Natural killer cell (primary cell): ENCODE measurements around the gene PGF. TPM values are rescaled to one million over a fixed set of nuclear protein-coding genes. Genes with fewer than 3 reads are reported as not detected.

Source experiments
- ATAC-seq, 3 donors: fragments of 150-1000 bp in 2 of 3; fragments of 200-7000 bp in 1 of 3; cut with Tn5 transposase; 1 replicate in 1 of 3; 2 replicates in 2 of 3; pipeline ENCODE4 v1.10.0; 2021; ENCODE audit warnings: mild to moderate bottlenecking in 2 of 3, moderate library complexity in 2 of 3
- DNase-seq, 2 donors: peaks; one replicate each; pipeline versions ENCODE4 v3.0.0 to v3.0.0-alpha.2; 2013 to 2021; ENCODE audit warnings: mixed read lengths in 1 of 2
- H3K27ac ChIP-seq: one replicate; pipeline ENCODE4 v1.5.1; 2013; ENCODE audit warnings: mild to moderate bottlenecking, low read length
- H3K27me3 ChIP-seq: one replicate; pipeline ENCODE4 v1.6.1; 2013; ENCODE audit warnings: low read length; ENCODE audit not compliant: control insufficient read depth, insufficient read depth
- H3K36me3 ChIP-seq: one replicate; pipeline ENCODE4 v1.6.1; 2013; ENCODE audit warnings: low read length; ENCODE audit not compliant: control insufficient read depth, insufficient read depth
- H3K4me1 ChIP-seq: one replicate; pipeline ENCODE4 v1.6.1; 2013; ENCODE audit warnings: low read length; ENCODE audit not compliant: control insufficient read depth, insufficient read depth
- H3K4me3 ChIP-seq: one replicate; pipeline ENCODE4 v1.5.1; 2013; ENCODE audit warnings: low read length
- H3K9me3 ChIP-seq: one replicate; pipeline ENCODE4 v1.6.1; 2013; ENCODE audit warnings: low read length; ENCODE audit not compliant: control insufficient read depth, insufficient read depth
- H3K27ac Mint-ChIP-seq, 2 donors: one replicate each; pipeline ENCODE4 v1.8.0; 2022; ENCODE audit warnings: mild to moderate bottlenecking in 2 of 2, mixed read lengths in 2 of 2, moderate library complexity in 1 of 2
- H3K27me3 Mint-ChIP-seq, 2 donors: one replicate each; pipeline ENCODE4 v1.8.0; 2022; ENCODE audit warnings: low read depth in 2 of 2, mixed read lengths in 2 of 2
- H3K36me3 Mint-ChIP-seq: one replicate; pipeline ENCODE4 v1.8.0; 2022; ENCODE audit warnings: mixed read lengths
- H3K4me1 Mint-ChIP-seq, 2 donors: one replicate each; pipeline ENCODE4 v1.8.0; 2022; ENCODE audit warnings: mixed read lengths in 2 of 2
- H3K4me3 Mint-ChIP-seq: one replicate; pipeline ENCODE4 v1.8.0; 2022; ENCODE audit warnings: mild to moderate bottlenecking, moderate library complexity, mixed read lengths
- H3K9me3 Mint-ChIP-seq, 2 donors: one replicate each; pipeline ENCODE4 v1.8.0; 2022; ENCODE audit warnings: mixed read lengths in 2 of 2
- CTCF ChIP-seq: fragments of 200-600 bp; IDR thresholded peaks from one replicate; pipeline ENCODE4 v1.8.0; 2022; ENCODE audit warnings: antibody characterized with exemption
- WGBS: methylation state at CpG from one replicate; pipeline ENCODE4 v1.1.7; 2013; ENCODE audit warnings: missing lambda C conversion rate; ENCODE audit not compliant: insufficient coverage; 5-methylcytosine and 5-hydroxymethylcytosine counted together
- intact Hi-C: fragments of 100-400 bp; cut with micrococcal nuclease; formaldehyde crosslinking; loops from one replicate; pipeline ENCODE4 v1.14.2; 2022
- total RNA-seq, 4 donors: library from RNA; stranded (reverse); fragments of 120-200 nt in 1 of 4; gene quantifications; one replicate each; pipeline versions ENCODE4 v1.2.3 to v1.2.4, GENCODE V29; 2013 to 2022

PGF gene
- total RNA-seq, 3 donors from 2014 or later (not counting 1 experiment from before 2014, with no cell fraction given) = 0.33 to 0.34 TPM; not detected in 1

- Histone ChIP-seq H3K4me3 (no peak overlapping the region), H3K27ac (no peak overlapping the region), H3K27me3 (no peaks in the 10 kb centered on the region), H3K36me3 (no peaks in the 10 kb centered on the region), H3K4me1 (peaks cover 10% of the 10 kb centered on the region), H3K9me3 (no peaks in the 10 kb centered on the region)
- ATAC-seq = no peak
- H3K9me3 Mint-ChIP-seq = no peaks in the 10 kb centered on the region
- H3K27me3 Mint-ChIP-seq = peaks cover 12 to 14% of the 10 kb centered on the region in 2 donors
- peak overlapping the region in 1 of 2 donors; percentile 52 for H3K27ac Mint-ChIP-seq
- no peaks in the 10 kb centered on the region for H3K36me3 Mint-ChIP-seq
- DNase-seq = no peak
- intact Hi-C loops = no loop called here
- H3K4me3 Mint-ChIP-seq = peak overlapping the region; percentile 73
- TF ChIP-seq CTCF = no peak
- H3K4me1 Mint-ChIP-seq = peaks cover 0 to 3% of the 10 kb centered on the region in 2 donors
- WGBS = 90% methylated on average over 19 of the region's 19 CpGs
Observed at GRCh38 chr14:74921987-74922751, 33.2 kb downstream of the PGF start.

- H3K9me3 ChIP-seq = no peaks in the 10 kb centered on the region
- no peak for DNase-seq
- Mint-ChIP-seq H3K27ac (no peak overlapping the region), H3K9me3 (no peaks in the 10 kb centered on the region), H3K4me1 (peaks cover 0 to 3% of the 10 kb centered on the region in 2 donors), H3K27me3 (peaks cover 3 to 9% of the 10 kb centered on the region in 2 donors), H3K4me3 (no peak overlapping the region), H3K36me3 (no peaks in the 10 kb centered on the region)
- H3K36me3 ChIP-seq = no peaks in the 10 kb centered on the region
- peaks cover 10% of the 10 kb centered on the region for H3K4me1 ChIP-seq
- no peak for TF ChIP-seq CTCF
- no peak for ATAC-seq
- H3K27ac ChIP-seq = no peak overlapping the region
- 93% methylated on average over 18 of the region's 19 CpGs for WGBS
- H3K27me3 ChIP-seq = no peaks in the 10 kb centered on the region
- H3K4me3 ChIP-seq = no peak overlapping the region
- intact Hi-C loops = no loop called here
Observed at GRCh38 chr14:74921053-74921620, 34.3 kb downstream of the PGF start.

- H3K9me3 Mint-ChIP-seq = no peaks in the 10 kb centered on the region
- no peak overlapping the region for H3K4me3 ChIP-seq
- no peak for TF ChIP-seq CTCF
- DNase-seq (no peak), ATAC-seq (no peak)
- WGBS = 90% methylated on average over 4 of the region's 4 CpGs
- H3K27me3 ChIP-seq = no peaks in the 10 kb centered on the region
- H3K27ac ChIP-seq = no peak overlapping the region
- no peak overlapping the region for H3K4me3 Mint-ChIP-seq
- intact Hi-C loops = no loop called here
- no peaks in the 10 kb centered on the region for H3K36me3 Mint-ChIP-seq
- peaks cover 0 to 5% of the 10 kb centered on the region in 2 donors for H3K27me3 Mint-ChIP-seq
- no peaks in the 10 kb centered on the region for H3K36me3 ChIP-seq
- H3K27ac Mint-ChIP-seq = no peak overlapping the region
- H3K4me1 Mint-ChIP-seq = peaks cover 0 to 3% of the 10 kb centered on the region in 2 donors
- H3K9me3 ChIP-seq = no peaks in the 10 kb centered on the region
- peaks cover 10% of the 10 kb centered on the region for H3K4me1 ChIP-seq
Observed at GRCh38 chr14:74920281-74920680, 35.1 kb downstream of the PGF start.
